MCF 10A (cell line): Measurements from ENCODE around the gene RAB36. TPM values are rescaled to one million over a fixed set of nuclear protein-coding genes. Genes with fewer than 3 reads are reported as not detected.
A peak's percentile ranks its signal among the peaks of the same experiment; 100 is the strongest.

Experiments used
- BruUV-seq: library from RNA; stranded (reverse); fragments of 400-500 nt; replicated peaks from 2 replicates; lab custom pipeline; 2021; lab: Mats Ljungman, UMichigan
- CTCF ChIA-PET: fragments of 300-600 bp; sonication (Branson Sonifier 250); formaldehyde crosslinking; extraction: SDS; loops from one replicate; lab custom pipeline; 2021; ENCODE audit warnings: antibody characterized with exemption, inconsistent platforms; lab: Yijun Ruan, JAX
- POLR2A ChIA-PET: fragments of 300-600, 350-650 bp; sonication (Branson Sonifier 250); formaldehyde crosslinking; extraction: SDS; loops from one replicate; lab custom pipeline; 2020; ENCODE audit warnings: antibody characterized with exemption, inconsistent platforms; lab: Yijun Ruan, JAX
- DNase-seq: peaks from one replicate; pipeline ENCODE4 v3.0.0-alpha.2; 2018; ENCODE audit not compliant: unreplicated experiment
- H3K27ac Mint-ChIP-seq: one replicate; pipeline ENCODE4 v1.8.0; 2022; ENCODE audit warnings: mild to moderate bottlenecking, low read depth, mixed read lengths; ENCODE audit not compliant: unreplicated experiment
- H3K27me3 Mint-ChIP-seq: one replicate; pipeline ENCODE4 v1.8.0; 2022; ENCODE audit warnings: mixed read lengths; ENCODE audit not compliant: insufficient read depth, unreplicated experiment
- H3K36me3 Mint-ChIP-seq: one replicate; pipeline ENCODE4 v1.8.0; 2022; ENCODE audit warnings: mild to moderate bottlenecking, moderate library complexity, mixed read lengths; ENCODE audit not compliant: insufficient read depth, unreplicated experiment
- H3K4me1 Mint-ChIP-seq: one replicate; pipeline ENCODE4 v1.8.0; 2022; ENCODE audit warnings: mixed read lengths; ENCODE audit not compliant: insufficient read depth, unreplicated experiment
- H3K4me3 Mint-ChIP-seq: one replicate; pipeline ENCODE4 v1.8.0; 2022; ENCODE audit warnings: mild to moderate bottlenecking, moderate library complexity, mixed read lengths; ENCODE audit not compliant: unreplicated experiment
- H3K9me3 Mint-ChIP-seq: one replicate; pipeline ENCODE4 v1.8.0; 2022; ENCODE audit warnings: mixed read lengths; ENCODE audit not compliant: unreplicated experiment
- CTCF ChIP-seq: fragments of 200-600 bp; IDR thresholded peaks from one replicate; pipeline ENCODE4 v1.8.0; 2022; ENCODE audit warnings: antibody characterized with exemption, mild to moderate bottlenecking; ENCODE audit not compliant: unreplicated experiment
- intact Hi-C: fragments of 100-400 bp; cut with micrococcal nuclease; formaldehyde crosslinking; loops from 2 replicates; pipeline ENCODE4 v1.14.1; 2022
- total RNA-seq: library from RNA; stranded (reverse); gene quantifications from 2 replicates; pipeline ENCODE4 v1.2.3, GENCODE V29; 2022

The RAB36 gene
- total RNA-seq, 1 experiment from 2014 or later = 8.5 TPM

GRCh38 chr22:23196165-23196564 is 50.9 kb downstream of the RAB36 start:
- intact Hi-C loops = no loop called here
- Mint-ChIP-seq H3K36me3 (peaks cover 8% of the 10 kb centered on the region), H3K9me3 (no peaks in the 10 kb centered on the region), H3K27me3 (no peaks in the 10 kb centered on the region), H3K27ac (no peak overlapping the region), H3K4me3 (no peak overlapping the region), H3K4me1 (peaks cover 34% of the 10 kb centered on the region)
- ChIA-PET CTCF (no interaction called here), POLR2A (interaction anchor here (0.7 to 1.0 kb wide), 2 partner anchors 14 to 410 kb away, joined by 3 read pairs; no protein-coding TSS in a partner anchor)
- no TSS peak for BruUV-seq
- no peak for TF ChIP-seq CTCF
- no peak for DNase-seq

GRCh38 chr22:23197836-23198235 is 52.6 kb downstream of the RAB36 start:
- H3K4me3 Mint-ChIP-seq = no peak overlapping the region
- no peak for DNase-seq
- H3K27ac Mint-ChIP-seq = peak overlapping the region; percentile 74
- TF ChIP-seq CTCF = no peak
- no TSS peak for BruUV-seq
- H3K27me3 Mint-ChIP-seq = no peaks in the 10 kb centered on the region
- CTCF ChIA-PET = no interaction called here
- intact Hi-C loops = no loop called here
- peaks cover 35% of the 10 kb centered on the region for H3K4me1 Mint-ChIP-seq
- no peaks in the 10 kb centered on the region for H3K9me3 Mint-ChIP-seq
- POLR2A ChIA-PET = no interaction called here
- H3K36me3 Mint-ChIP-seq = no peaks in the 10 kb centered on the region

GRCh38 chr22:23199159-23199558 is 53.9 kb downstream of the RAB36 start:
- TF ChIP-seq CTCF = no peak
- BruUV-seq = no TSS peak

GRCh38 chr22:23200898-23201297 is 55.6 kb downstream of the RAB36 start:
- ChIA-PET POLR2A (interaction anchor here (1.1 kb wide), 1 partner anchor 17 kb away, joined by 3 read pairs; no protein-coding TSS in a partner anchor), CTCF (interaction anchor here (0.6 to 1.2 kb wide), 4 partner anchors 20 to 1007 kb away, joined by 3 read pairs; partner anchors contain the start of gene BCR)
- DNase-seq = no peak
- no TSS peak for BruUV-seq
- intact Hi-C loops = no loop called here
- Mint-ChIP-seq H3K27me3 (no peaks in the 10 kb centered on the region), H3K27ac (no peak overlapping the region), H3K9me3 (no peaks in the 10 kb centered on the region), H3K4me3 (no peak overlapping the region), H3K36me3 (peaks cover 11% of the 10 kb centered on the region), H3K4me1 (peaks cover 39% of the 10 kb centered on the region)
- TF ChIP-seq CTCF = no peak

More at GRCh38 chr22:23199159-23199558, 53.9 kb downstream of the RAB36 start:
- no peak for DNase-seq
- Mint-ChIP-seq H3K4me1 (peaks cover 25% of the 10 kb centered on the region), H3K27me3 (no peaks in the 10 kb centered on the region), H3K9me3 (no peaks in the 10 kb centered on the region), H3K27ac (peak overlapping the region; percentile 27), H3K36me3 (peaks cover 6% of the 10 kb centered on the region), H3K4me3 (no peak overlapping the region)
- intact Hi-C loops = no loop called here
- POLR2A ChIA-PET = no interaction called here
- CTCF ChIA-PET = no interaction called here
